Activated T-helper 17 cell treated with anti-CD3 and anti-CD28 coated beads, Interleukin-2, amount 50 U/mL, for 72 hours (primary cell): Measurements from ENCODE around the gene RAB35. TPM values are rescaled to one million over a fixed set of nuclear protein-coding genes. Genes with fewer than 3 reads are reported as not detected.
A peak's percentile ranks its signal among the peaks of the same experiment; 100 is the strongest.
"Not testable (repeated sequence)": the region's sequence is repeated elsewhere in the genome, so short reads cannot be mapped to it uniquely, and the experiment has no call there.

ENCODE experiments used
- ATAC-seq: fragments of 150-1000 bp; cut with Tn5 transposase; replicated peaks from 2 replicates; pipeline ENCODE4 v1.10.0; 2021; ENCODE audit warnings: mild to moderate bottlenecking, moderate library complexity
- H3K27ac Mint-ChIP-seq: one replicate; pipeline ENCODE4 v1.8.0; 2022; ENCODE audit warnings: mixed read lengths
- H3K27me3 Mint-ChIP-seq: one replicate; pipeline ENCODE4 v1.8.0; 2022; ENCODE audit warnings: mixed read lengths
- H3K36me3 Mint-ChIP-seq: one replicate; pipeline ENCODE4 v1.8.0; 2022; ENCODE audit warnings: low read depth, mild to moderate bottlenecking, mixed read lengths
- H3K4me1 Mint-ChIP-seq: one replicate; pipeline ENCODE4 v1.8.0; 2022; ENCODE audit warnings: mixed read lengths
- H3K4me3 Mint-ChIP-seq: one replicate; pipeline ENCODE4 v1.8.0; 2022; ENCODE audit warnings: mild to moderate bottlenecking, mixed read lengths
- H3K9me3 Mint-ChIP-seq: one replicate; pipeline ENCODE4 v1.8.0; 2022; ENCODE audit warnings: mixed read lengths
- total RNA-seq, 2 donors: library from RNA; stranded (reverse); gene quantifications; one replicate each; pipeline ENCODE4 v1.2.3, GENCODE V29; 2022

RAB35 gene
- total RNA-seq, 2 donors from 2014 or later, result 43.8 to 76.4 TPM

- H3K36me3 Mint-ChIP-seq, result peaks cover 53% of the 10 kb centered on the region
- H3K4me1 Mint-ChIP-seq, result peaks cover 21% of the 10 kb centered on the region
- H3K27me3 Mint-ChIP-seq, result no peaks in the 10 kb centered on the region
- no peak overlapping the region for H3K27ac Mint-ChIP-seq
- H3K9me3 Mint-ChIP-seq, result no peaks in the 10 kb centered on the region
- H3K4me3 Mint-ChIP-seq, result no peak overlapping the region
- ATAC-seq, result no peak
These were observed 61.1 kb downstream of the RAB35 start for GRCh38 chr12:120055231-120056000.

GRCh38 chr12:120054293-120054692 is 62.3 kb downstream of the RAB35 start:
- Mint-ChIP-seq H3K27me3 (no peaks in the 10 kb centered on the region), H3K27ac (no peak overlapping the region), H3K9me3 (no peaks in the 10 kb centered on the region), H3K4me1 (peaks cover 21% of the 10 kb centered on the region), H3K36me3 (peaks cover 57% of the 10 kb centered on the region), H3K4me3 (no peak overlapping the region)
- ATAC-seq, result no peak

GRCh38 chr12:120051535-120051934 is 65.0 kb downstream of the RAB35 start:
- Mint-ChIP-seq H3K27ac (peak overlapping the region; percentile 75), H3K36me3 (peaks cover 76% of the 10 kb centered on the region), H3K9me3 (no peaks in the 10 kb centered on the region), H3K27me3 (no peaks in the 10 kb centered on the region), H3K4me1 (peaks cover 38% of the 10 kb centered on the region), H3K4me3 (no peak overlapping the region)
- ATAC-seq, result no peak

- Mint-ChIP-seq H3K4me1 (peaks cover 38% of the 10 kb centered on the region), H3K36me3 (peaks cover 78% of the 10 kb centered on the region), H3K27ac (peak overlapping the region; percentile 46), H3K9me3 (no peaks in the 10 kb centered on the region), H3K27me3 (no peaks in the 10 kb centered on the region), H3K4me3 (no peak overlapping the region)
- no peak for ATAC-seq
These were observed 67.1 kb downstream of the RAB35 start for GRCh38 chr12:120049426-120049825.

GRCh38 chr12:120048263-120048662 is 68.3 kb downstream of the RAB35 start:
- H3K36me3 Mint-ChIP-seq, result peaks cover 80% of the 10 kb centered on the region
- H3K4me1 Mint-ChIP-seq, result peaks cover 34% of the 10 kb centered on the region
- ATAC-seq, result no peak
- no peaks in the 10 kb centered on the region for H3K9me3 Mint-ChIP-seq
- H3K27ac Mint-ChIP-seq, result peak overlapping the region; percentile 46
- H3K27me3 Mint-ChIP-seq, result no peaks in the 10 kb centered on the region
- peak overlapping the region; percentile 19 for H3K4me3 Mint-ChIP-seq

GRCh38 chr12:120047072-120047471 is 69.5 kb downstream of the RAB35 start:
- H3K9me3 Mint-ChIP-seq, result no peaks in the 10 kb centered on the region
- H3K36me3 Mint-ChIP-seq, result peaks cover 80% of the 10 kb centered on the region
- H3K27ac Mint-ChIP-seq, result peak overlapping the region; percentile 46
- no peak overlapping the region for H3K4me3 Mint-ChIP-seq
- ATAC-seq, result no peak
- peaks cover 31% of the 10 kb centered on the region for H3K4me1 Mint-ChIP-seq
- no peaks in the 10 kb centered on the region for H3K27me3 Mint-ChIP-seq

GRCh38 chr12:120045367-120045766 is 71.2 kb downstream of the RAB35 start:
- peaks cover 81% of the 10 kb centered on the region for H3K36me3 Mint-ChIP-seq

More at GRCh38 chr12:120045367-120045766, 71.2 kb downstream of the RAB35 start:
- not testable (repeated sequence) for H3K9me3 Mint-ChIP-seq, H3K4me3 Mint-ChIP-seq, ATAC-seq, H3K27ac Mint-ChIP-seq, H3K27me3 Mint-ChIP-seq
- peaks cover 38% of the 10 kb centered on the region for H3K4me1 Mint-ChIP-seq

Other genes starting within 250 kb of the RAB35 start
- gene CIT, start 239.4 kb downstream of the RAB35 start, total RNA-seq, result 10 to 100 TPM; 64.2 to 88.1 TPM
- gene BICDL1, start 127.5 kb downstream of the RAB35 start, total RNA-seq, result 10 to 100 TPM; 36.9 to 91.6 TPM
- gene GCN1, start 78.0 kb upstream of the RAB35 start, total RNA-seq, result 100 to 1,000 TPM in 1 of 2 donors, 10 to 100 TPM in 1; 94.4 to 177 TPM
- gene RPLP0, start 84.4 kb upstream of the RAB35 start, total RNA-seq, result 1,000 to 10,000 TPM; 3,687 to 4,380 TPM
- gene PXN, start 149.0 kb upstream of the RAB35 start, total RNA-seq, result 10 to 100 TPM; 44.8 to 65.5 TPM
- gene RNU4-2, start 175.2 kb upstream of the RAB35 start, total RNA-seq, result 1,000 to 10,000 TPM; 2,951 to 6,256 TPM
- 1,000 to 10,000 TPM; 2,108 to 2,470 TPM for gene RNU4-1, start 176.5 kb upstream of the RAB35 start, total RNA-seq
- gene SIRT4, start 185.6 kb upstream of the RAB35 start, total RNA-seq, result 1 to 10 TPM; 3.1 to 4.1 TPM
- not detected for gene PLA2G1B, start 211.0 kb upstream of the RAB35 start, total RNA-seq